Measurements from ENCODE around the gene ZBTB3. TPM values are rescaled to one million over a fixed set of nuclear protein-coding genes. Genes with fewer than 3 reads are reported as not detected.
"Not testable (repeated sequence)": the region's sequence is repeated elsewhere in the genome, so short reads cannot be mapped to it uniquely, and the experiment has no call there.

The ZBTB3 gene
- total RNA-seq, 2 donors from 2014 or later = 10.8 to 18.7 TPM

GRCh38 chr11:62774407-62774806, 20.4 kb upstream of the ZBTB3 start:
- Histone ChIP-seq H3K9ac (ENCODE audit: low read depth in 2 of 2, low read length in 2 of 2) (no peak overlapping the region), H3K9me3 (no peaks in the 10 kb centered on the region), H3K36me3 (peaks cover 5% of the 10 kb centered on the region), H3K27me3 (no peaks in the 10 kb centered on the region), H3K4me3 (no peak overlapping the region), H3K4me1 (peaks cover 9% of the 10 kb centered on the region), H3K27ac (no peak overlapping the region)
- DNase-seq = no peak
- TF ChIP-seq, protein P1, sequence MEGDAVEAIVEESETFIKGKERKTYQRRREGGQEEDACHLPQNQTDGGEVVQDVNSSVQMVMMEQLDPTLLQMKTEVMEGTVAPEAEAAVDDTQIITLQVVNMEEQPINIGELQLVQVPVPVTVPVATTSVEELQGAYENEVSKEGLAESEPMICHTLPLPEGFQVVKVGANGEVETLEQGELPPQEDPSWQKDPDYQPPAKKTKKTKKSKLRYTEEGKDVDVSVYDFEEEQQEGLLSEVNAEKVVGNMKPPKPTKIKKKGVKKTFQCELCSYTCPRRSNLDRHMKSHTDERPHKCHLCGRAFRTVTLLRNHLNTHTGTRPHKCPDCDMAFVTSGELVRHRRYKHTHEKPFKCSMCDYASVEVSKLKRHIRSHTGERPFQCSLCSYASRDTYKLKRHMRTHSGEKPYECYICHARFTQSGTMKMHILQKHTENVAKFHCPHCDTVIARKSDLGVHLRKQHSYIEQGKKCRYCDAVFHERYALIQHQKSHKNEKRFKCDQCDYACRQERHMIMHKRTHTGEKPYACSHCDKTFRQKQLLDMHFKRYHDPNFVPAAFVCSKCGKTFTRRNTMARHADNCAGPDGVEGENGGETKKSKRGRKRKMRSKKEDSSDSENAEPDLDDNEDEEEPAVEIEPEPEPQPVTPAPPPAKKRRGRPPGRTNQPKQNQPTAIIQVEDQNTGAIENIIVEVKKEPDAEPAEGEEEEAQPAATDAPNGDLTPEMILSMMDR (IDR thresholded peaks at IDR 0.05) = no peak
- intact Hi-C loops (cut with DNase I) = no loop called here

GRCh38 chr11:62771144-62772021, 17.4 kb upstream of the ZBTB3 start, which contains the start of gene TAF6L:
Gene TAF6L, plus strand, starts transcription at chr11:62771396. Its CDS starts 4,388 bp downstream, at chr11:62775784.
- intact Hi-C loops (cut with DNase I) = no loop called here
- H3K36me3 ChIP-seq = no peaks in the 10 kb centered on the region
- H3K9ac ChIP-seq (ENCODE audit: low read depth in 2 of 2, low read length in 2 of 2) = peak within 1 kb of the TSS; percentile 70 to 73
- H3K27ac ChIP-seq = peak within 1 kb of the TSS; percentile 92
- TF ChIP-seq, protein P1 (IDR thresholded peaks at IDR 0.05) = no peak
- peak; percentile 99 for DNase-seq
- H3K27me3 ChIP-seq = no peaks in the 10 kb centered on the region
- peaks cover 9% of the 10 kb centered on the region for H3K4me1 ChIP-seq
- peak within 1 kb of the TSS; percentile 64 for H3K4me3 ChIP-seq
- no peaks in the 10 kb centered on the region for H3K9me3 ChIP-seq

- no peaks in the 10 kb centered on the region for H3K9me3 ChIP-seq
- peak; percentile 44 for DNase-seq
- intact Hi-C loops (cut with DNase I) = no loop called here
- H3K36me3 ChIP-seq = no peaks in the 10 kb centered on the region
- peak overlapping the region; percentile 92 for H3K27ac ChIP-seq
- H3K9ac ChIP-seq (ENCODE audit: low read depth in 2 of 2, low read length in 2 of 2) = peak overlapping the region; percentile 64 to 73
- H3K27me3 ChIP-seq = no peaks in the 10 kb centered on the region
- H3K4me1 ChIP-seq = peaks cover 9% of the 10 kb centered on the region
- peak overlapping the region; percentile 64 for H3K4me3 ChIP-seq
- TF ChIP-seq, protein P1 (IDR thresholded peaks at IDR 0.05) = no peak
These were observed 16.8 kb upstream of the ZBTB3 start for GRCh38 chr11:62770778-62771143.

DNA sequence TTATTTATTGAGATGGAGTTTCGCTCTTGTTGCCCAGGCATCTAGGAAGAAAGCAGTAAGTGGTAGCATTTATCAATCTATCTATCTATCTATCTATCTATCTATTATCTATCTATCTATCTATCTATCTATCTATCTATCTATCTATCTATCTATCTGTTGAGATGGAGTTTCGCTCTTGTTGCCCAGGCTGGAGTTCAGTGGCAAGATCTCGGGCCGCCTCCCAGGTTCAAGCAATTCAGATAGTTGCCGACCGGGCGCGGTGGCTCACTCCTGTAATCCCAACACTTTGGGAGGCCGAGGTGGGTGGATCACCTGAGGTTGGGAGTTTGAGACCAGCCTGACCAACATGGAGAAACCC, 6.9 kb upstream of the ZBTB3 start:
- H3K4me1 ChIP-seq; H3K9ac ChIP-seq (ENCODE audit: low read depth in 2 of 2, low read length in 2 of 2); H3K36me3 ChIP-seq; H3K9me3 ChIP-seq; H3K27me3 ChIP-seq: not testable (repeated sequence)
- Histone ChIP-seq H3K4me3 (peak overlapping the region; percentile 87), H3K27ac (peak overlapping the region; percentile 81)
- intact Hi-C loops (cut with DNase I) = loop anchor here (10.0 kb wide), 1 partner anchor 46 kb away; no protein-coding TSS in a partner anchor
- DNase-seq = peak; percentile 32

DNA sequence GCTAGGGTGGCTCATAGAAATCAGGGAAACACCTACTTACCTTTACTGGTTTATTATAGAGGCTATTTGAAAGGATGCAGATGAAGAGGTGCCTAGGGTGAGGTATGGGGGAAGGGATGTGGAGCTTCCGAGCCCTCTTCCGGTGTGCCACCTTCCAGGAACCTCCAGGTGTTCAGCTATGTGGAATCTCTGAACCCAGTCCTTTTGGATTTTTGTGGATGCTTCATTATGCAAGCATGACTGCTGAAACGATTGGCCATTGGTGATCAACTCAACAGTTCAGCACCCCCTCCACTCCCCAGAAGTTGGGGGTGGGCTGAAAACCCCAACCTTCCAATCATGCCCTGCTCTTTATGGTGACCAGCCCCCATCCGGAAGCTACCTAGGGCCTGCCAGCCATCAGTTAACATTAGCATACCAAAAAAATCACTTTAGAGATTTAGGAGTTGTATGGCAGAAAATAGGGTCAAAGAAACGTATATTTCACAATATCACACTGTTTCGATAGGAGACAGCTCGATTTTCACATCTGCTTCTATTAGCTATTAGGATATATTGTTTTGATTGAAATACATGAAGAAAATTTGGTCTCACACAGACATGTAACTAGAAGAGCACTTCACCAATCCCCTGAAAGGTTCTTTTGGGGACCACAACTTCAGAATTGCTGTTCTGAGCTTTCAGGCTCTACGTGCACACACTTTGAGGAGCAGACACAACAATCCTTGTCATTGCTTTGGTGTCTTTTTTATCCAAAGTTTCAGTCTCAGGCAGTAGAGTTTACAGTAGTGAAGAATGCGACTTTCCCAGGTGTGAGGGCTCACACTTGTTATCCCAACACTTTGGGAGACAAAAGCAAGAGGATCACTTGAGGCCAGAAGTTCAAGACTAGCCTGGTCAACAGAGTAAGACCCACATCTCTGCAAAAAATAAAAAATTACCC, 4.2 kb upstream of the ZBTB3 start:
- Histone ChIP-seq H3K4me3 (no peak overlapping the region), H3K27ac (no peak overlapping the region), H3K9ac (ENCODE audit: low read depth in 2 of 2, low read length in 2 of 2) (no peak overlapping the region), H3K27me3 (no peaks in the 10 kb centered on the region), H3K36me3 (no peaks in the 10 kb centered on the region), H3K4me1 (peaks cover 11% of the 10 kb centered on the region), H3K9me3 (no peaks in the 10 kb centered on the region)
- no peak for DNase-seq
- TF ChIP-seq, protein P1 (IDR thresholded peaks at IDR 0.05) = no peak
- intact Hi-C loops (cut with DNase I) = no loop called here
